Stimulated activated CD8-positive, alpha-beta memory T cell treated with anti-CD3 and anti-CD28 coated beads, Interleukin-7, amount 100 ng/mL, for 4 hours (primary cell): ENCODE results near the gene NBDY.
"Not testable (repeated sequence)": the region's sequence is repeated elsewhere in the genome, so short reads cannot be mapped to it uniquely, and the experiment has no call there.

Experiments
- DNase-seq, 2 donors: peaks; one replicate each; pipeline ENCODE4 v3.0.0-alpha.2; 2020; ENCODE audit warnings: low read depth in 2 of 2

Gene NBDY

GRCh38 chrX:56800801-56801200 is 71.8 kb downstream of the NBDY start:
- peak in 1 of 2 donors; percentile 42 for DNase-seq

DNA sequence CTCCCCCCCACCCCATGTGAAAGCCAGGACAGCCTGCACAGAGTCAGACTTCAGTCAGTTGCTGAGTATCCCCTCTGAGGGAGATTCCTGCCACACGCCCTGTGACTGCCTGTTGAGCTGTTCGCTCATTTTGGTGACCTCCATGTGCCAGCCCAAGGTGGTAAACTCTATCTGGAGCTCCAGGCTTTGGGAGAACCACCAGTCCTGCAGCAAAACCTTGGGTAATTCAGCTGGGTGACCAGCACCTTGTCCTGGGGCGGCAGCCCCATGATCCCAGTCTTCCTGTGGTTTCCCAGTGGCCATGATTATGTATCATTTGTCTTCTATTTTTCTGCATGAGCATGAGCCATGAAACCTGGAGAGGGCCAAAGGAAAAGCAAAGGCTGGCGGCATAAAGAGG is 73.4 kb downstream of the NBDY start:
- no peak for DNase-seq

- peak in 1 of 2 donors; percentile 54 for DNase-seq
Measured at GRCh38 chrX:56802921-56803849, 74.1 kb downstream of the NBDY start.

GRCh38 chrX:56803850-56804681 is 75.0 kb downstream of the NBDY start:
- no peak for DNase-seq

GRCh38 chrX:56804867-56805266 is 75.8 kb downstream of the NBDY start:
- no peak for DNase-seq

DNA sequence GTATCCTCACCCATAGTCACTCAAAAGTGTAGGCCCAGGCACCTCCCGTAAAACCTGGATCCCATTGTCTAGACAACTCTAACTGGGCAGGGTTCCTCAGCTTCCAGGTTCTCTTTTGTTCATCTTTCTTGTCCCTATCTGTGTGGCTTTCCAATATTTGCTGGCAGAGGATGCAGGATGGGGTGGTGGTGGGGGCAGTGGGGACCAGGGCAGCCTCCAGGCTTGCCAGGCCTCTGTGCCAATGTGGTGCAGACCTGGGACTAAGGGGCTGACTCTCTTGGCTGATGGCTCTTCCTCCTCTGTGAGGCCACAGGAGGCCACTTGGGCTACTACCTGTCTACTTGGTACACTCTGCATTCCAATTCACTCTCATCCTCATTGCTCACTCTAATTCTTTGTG is 76.4 kb downstream of the NBDY start:
- DNase-seq: no peak

GRCh38 chrX:56806176-56806575 is 77.1 kb downstream of the NBDY start:
- not testable (repeated sequence) for DNase-seq

DNA sequence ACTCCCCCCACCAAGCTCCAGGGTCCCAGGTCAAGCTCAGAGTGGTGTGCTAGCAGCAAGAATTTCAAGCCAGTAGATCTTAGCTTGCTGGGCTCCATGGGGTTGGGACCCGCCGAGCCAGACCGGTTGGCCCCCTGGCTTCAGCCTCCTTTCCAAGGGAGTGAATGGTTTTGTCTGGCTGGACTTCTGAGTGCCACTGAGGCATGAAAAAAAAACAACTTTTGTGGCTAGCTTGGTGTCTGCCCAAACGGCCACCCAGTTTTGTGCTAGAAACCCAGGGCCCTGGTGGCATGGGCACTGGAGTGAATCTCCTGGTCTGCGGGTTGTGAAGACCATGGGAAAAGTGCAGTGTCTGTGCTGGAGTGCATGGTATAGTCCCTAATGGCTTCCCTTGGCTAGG is 82.6 kb downstream of the NBDY start:
- DNase-seq: no peak

- no peak for DNase-seq
Measured at GRCh38 chrX:56812515-56813105, 83.6 kb downstream of the NBDY start.

GRCh38 chrX:56813318-56813837 is 84.3 kb downstream of the NBDY start:
- peak; percentile 21 to 27 for DNase-seq

GRCh38 chrX:56817179-56817578 is 88.1 kb downstream of the NBDY start:
- no peak for DNase-seq

GRCh38 chrX:56826020-56826419 is 97.0 kb downstream of the NBDY start:
- DNase-seq: no peak

DNA sequence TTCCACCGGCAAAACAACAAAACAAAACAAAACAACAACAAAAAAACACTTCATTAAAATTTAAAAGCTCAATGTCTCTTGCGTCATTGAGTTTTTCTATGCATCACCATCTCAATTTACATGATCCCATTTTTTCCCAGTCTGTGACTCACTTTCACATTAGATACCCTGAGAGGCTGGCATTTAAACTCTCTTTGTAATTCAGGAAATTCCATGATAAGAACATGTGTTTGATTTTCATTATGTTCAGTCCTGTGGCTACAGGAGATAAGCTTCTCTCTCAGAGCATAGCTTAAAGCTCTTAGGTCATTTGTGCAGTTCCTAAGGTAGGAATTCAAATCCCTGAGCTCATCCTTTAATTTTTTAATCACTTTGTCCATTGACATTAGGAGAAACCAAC is 104.6 kb downstream of the NBDY start:
- DNase-seq: no peak

- DNase-seq: no peak
Measured at GRCh38 chrX:56853436-56853835, 124.4 kb downstream of the NBDY start.

GRCh38 chrX:56857042-56857441 is 128.0 kb downstream of the NBDY start:
- DNase-seq: no peak

DNA sequence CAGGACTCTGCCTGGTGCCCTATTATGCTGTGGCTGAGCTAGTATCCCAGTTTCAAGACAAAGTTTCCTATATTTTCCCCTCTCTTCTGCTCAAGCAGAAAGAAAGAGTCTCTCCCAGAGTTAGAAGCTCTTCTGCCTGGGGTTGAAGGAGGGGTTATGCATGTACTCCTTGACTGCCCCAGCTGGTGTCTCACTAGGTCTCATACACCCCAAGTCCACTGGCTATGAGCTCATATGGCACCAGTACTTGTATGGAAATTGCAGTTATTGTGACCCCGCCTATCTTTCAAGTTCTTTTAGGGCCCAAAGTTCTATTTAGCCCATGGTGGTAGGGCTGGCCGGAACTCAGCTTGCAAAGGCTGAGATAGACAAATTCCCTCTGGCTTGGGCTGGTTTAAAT is 131.8 kb downstream of the NBDY start:
- no peak for DNase-seq
